Measurements from ENCODE around the gene MAP3K6. TPM values are rescaled to one million over a fixed set of nuclear protein-coding genes. Genes with fewer than 3 reads are reported as not detected.

MAP3K6 gene
- total and polyA plus RNA-seq, 2 donors (not counting 3 experiments of a cell fraction or from before 2014, with no cell fraction given): 9.9 to 12.4 TPM

DNA sequence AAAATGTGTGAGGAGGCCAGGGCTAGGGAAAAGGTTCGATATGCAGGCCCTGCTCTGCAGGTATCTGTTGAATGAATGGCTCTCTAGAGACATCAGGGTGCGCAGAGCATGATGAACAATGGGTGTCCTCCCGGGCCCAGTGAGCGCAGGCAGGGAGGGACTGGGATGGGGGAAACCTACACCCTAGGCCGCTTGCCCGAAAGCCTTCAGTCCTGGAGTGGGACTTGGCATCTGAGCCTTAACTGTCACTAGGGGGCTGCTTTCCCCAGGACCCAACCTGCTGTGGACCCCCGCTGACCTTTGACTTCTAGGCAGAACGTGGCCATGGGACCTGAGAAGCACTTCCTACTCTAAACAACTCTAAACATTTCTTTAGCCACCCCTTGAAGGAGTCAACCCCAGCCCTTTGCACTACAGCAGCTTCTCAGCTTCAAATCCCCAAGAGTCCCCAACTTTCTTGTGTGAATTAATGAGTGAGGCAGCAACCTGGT, 444 bp upstream of the MAP3K6 start:
- Histone ChIP-seq H4K20me1 (replicated peaks; ENCODE audit: control insufficient read depth, extremely low read depth, insufficient read depth, low read length) (no peaks in the 10 kb centered on the region), H3K27ac (ENCODE audit: insufficient read depth, low read depth, low read length) (peak overlapping the region; percentile 19), H3K27me3 (ENCODE audit: control insufficient read depth in 2 of 2, insufficient read depth in 2 of 2, low read length in 2 of 2) (no peaks in the 10 kb centered on the region), H2AFZ (ENCODE audit: low read depth, low read length) (peak overlapping the region; percentile 94), H3K9me3 (replicated peaks; ENCODE audit: control insufficient read depth, insufficient read depth, low read length) (no peaks in the 10 kb centered on the region), H3K4me3 (replicated peaks in 1 of 3; ENCODE audit: insufficient read depth in 1 of 3, low read depth in 1 of 3, low read length in 3 of 3) (peak overlapping the region in 2 of 3 experiments; percentile 62 to 81), H3K9me1 (replicated peaks; ENCODE audit: control insufficient read depth, extremely low read depth, insufficient read depth, low read length) (no peaks in the 10 kb centered on the region), H3K36me3 (ENCODE audit: control insufficient read depth in 2 of 2, extremely low read depth in 1 of 2, insufficient read depth in 2 of 2, low read length in 2 of 2) (no peaks in the 10 kb centered on the region), H3K79me2 (ENCODE audit: control insufficient read depth, insufficient read depth, low read length) (no peaks in the 10 kb centered on the region), H3K4me1 (ENCODE audit: control insufficient read depth, extremely low read depth, insufficient read depth, low read length) (peaks cover 15% of the 10 kb centered on the region), H3K9ac (replicated peaks; ENCODE audit: extremely low read depth, insufficient read depth, low read length) (peak overlapping the region; percentile 83), H3K4me2 (ENCODE audit: insufficient read depth, low read length) (peak overlapping the region; percentile 92)
- no TSS peak for BruUV-seq (replicated peaks)
- FAIRE-seq (no peak), DNase-seq (ENCODE audit: low read depth, low spot score) (no peak)
- ChIA-PET CTCF (interaction anchor here (0.7 to 6.8 kb wide), 15 partner anchors 8 to 237 kb away, joined by 3 to 57 read pairs (median 10); partner anchors contain the start of genes AHDC1, CD164L2, FCN3 and GPR3), POLR2A (no interaction called here)
- dilution Hi-C loops (cut with MboI; ENCODE audit: extremely low pct_ligation_motif_present, low sequenced_read_pairs): no loop called here
- TF ChIP-seq EZH2 (IDR thresholded peaks at IDR 0.05; ENCODE audit: borderline replicate concordance, low read depth, low read length, severe bottlenecking) (no peak), GATA2 (IDR thresholded peaks at IDR 0.05; ENCODE audit: insufficient read depth, insufficient read length, low read depth, low read length) (no peak), JUN (IDR thresholded peaks at IDR 0.05; ENCODE audit: borderline replicate concordance, insufficient read depth, insufficient read length, low read depth) (no peak), POLR2A (IDR thresholded peaks at IDR 0.05; ENCODE audit: low read depth, low read length) (no peak), MYC (IDR thresholded peaks at IDR 0.05; ENCODE audit: low read depth, low read length) (no peak), POLR2AphosphoS5 (IDR thresholded peaks at IDR 0.05; ENCODE audit: insufficient read depth, low read depth, low read length) (no peak), FOS (IDR thresholded peaks at IDR 0.05; ENCODE audit: borderline replicate concordance, insufficient read depth, low read length) (no peak)
- TF ChIP-seq, protein P1, sequence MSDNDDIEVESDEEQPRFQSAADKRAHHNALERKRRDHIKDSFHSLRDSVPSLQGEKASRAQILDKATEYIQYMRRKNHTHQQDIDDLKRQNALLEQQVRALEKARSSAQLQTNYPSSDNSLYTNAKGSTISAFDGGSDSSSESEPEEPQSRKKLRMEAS (IDR thresholded peaks at IDR 0.05; ENCODE audit: insufficient read depth, insufficient read length): no peak
- intact Hi-C loops (cut with micrococcal nuclease): no loop called here

Measured in endothelial cell of umbilical vein (primary cell).